ENCODE data around the gene CADPS2.
"Not testable (repeated sequence)": the region's sequence is repeated elsewhere in the genome, so short reads cannot be mapped to it uniquely, and the experiment has no call there.

The CADPS2 gene

GRCh38 chr7:122694697-122695096 is 191.6 kb downstream of the CADPS2 start:
- H3K4me3 ChIP-seq (ENCODE audit: low read length), result no peak overlapping the region
- no peak for TF ChIP-seq ZNF274 (IDR thresholded peaks at IDR 0.05; ENCODE audit: low read depth, low read length)

GRCh38 chr7:122692769-122693309 is 193.4 kb downstream of the CADPS2 start:
- no peak overlapping the region for H3K4me3 ChIP-seq (ENCODE audit: low read length)
- no peak for TF ChIP-seq ZNF274 (IDR thresholded peaks at IDR 0.05; ENCODE audit: low read depth, low read length)

GRCh38 chr7:122691569-122692235 is 194.6 kb downstream of the CADPS2 start:
- no peak for TF ChIP-seq ZNF274 (IDR thresholded peaks at IDR 0.05; ENCODE audit: low read depth, low read length)

GRCh38 chr7:122689346-122690109 is 196.7 kb downstream of the CADPS2 start:
- TF ChIP-seq ZNF274 (IDR thresholded peaks at IDR 0.05; ENCODE audit: low read depth, low read length), result no peak
- no peak overlapping the region for H3K4me3 ChIP-seq (ENCODE audit: low read length)

More at GRCh38 chr7:122691569-122692235, 194.6 kb downstream of the CADPS2 start:
- H3K4me3 ChIP-seq (ENCODE audit: low read length), result no peak overlapping the region

- no peak for TF ChIP-seq ZNF274 (IDR thresholded peaks at IDR 0.05; ENCODE audit: low read depth, low read length)
- no peak overlapping the region for H3K4me3 ChIP-seq (ENCODE audit: low read length)
Observed at GRCh38 chr7:122688400-122688998, 197.8 kb downstream of the CADPS2 start.

- H3K4me3 ChIP-seq (ENCODE audit: low read length), result no peak overlapping the region
- no peak for TF ChIP-seq ZNF274 (IDR thresholded peaks at IDR 0.05; ENCODE audit: low read depth, low read length)
Observed at GRCh38 chr7:122686360-122686878, 199.8 kb downstream of the CADPS2 start.

GRCh38 chr7:122684504-122684903 is 201.8 kb downstream of the CADPS2 start:
- TF ChIP-seq ZNF274 (IDR thresholded peaks at IDR 0.05; ENCODE audit: low read depth, low read length), result no peak
- no peak overlapping the region for H3K4me3 ChIP-seq (ENCODE audit: low read length)

GRCh38 chr7:122682815-122683550 is 203.3 kb downstream of the CADPS2 start:
- no peak overlapping the region for H3K4me3 ChIP-seq (ENCODE audit: low read length)
- TF ChIP-seq ZNF274 (IDR thresholded peaks at IDR 0.05; ENCODE audit: low read depth, low read length), result no peak

GRCh38 chr7:122681186-122681585 is 205.1 kb downstream of the CADPS2 start:
- H3K4me3 ChIP-seq (ENCODE audit: low read length), result not testable (repeated sequence)

- no peak overlapping the region for H3K4me3 ChIP-seq (ENCODE audit: low read length)
- no peak for TF ChIP-seq ZNF274 (IDR thresholded peaks at IDR 0.05; ENCODE audit: low read depth, low read length)
Observed at GRCh38 chr7:122679813-122680212, 206.4 kb downstream of the CADPS2 start.

GRCh38 chr7:122679269-122679709 is 207.0 kb downstream of the CADPS2 start:
- not testable (repeated sequence) for H3K4me3 ChIP-seq (ENCODE audit: low read length)

GRCh38 chr7:122677149-122677548 is 209.1 kb downstream of the CADPS2 start:
- no peak for TF ChIP-seq ZNF274 (IDR thresholded peaks at IDR 0.05; ENCODE audit: low read depth, low read length)
- no peak overlapping the region for H3K4me3 ChIP-seq (ENCODE audit: low read length)

GRCh38 chr7:122676466-122676865 is 209.8 kb downstream of the CADPS2 start:
- no peak for TF ChIP-seq ZNF274 (IDR thresholded peaks at IDR 0.05; ENCODE audit: low read depth, low read length)

GRCh38 chr7:122675621-122676020 is 210.6 kb downstream of the CADPS2 start:
- H3K4me3 ChIP-seq (ENCODE audit: low read length), result no peak overlapping the region
- TF ChIP-seq ZNF274 (IDR thresholded peaks at IDR 0.05; ENCODE audit: low read depth, low read length), result no peak

More at GRCh38 chr7:122676466-122676865, 209.8 kb downstream of the CADPS2 start:
- H3K4me3 ChIP-seq (ENCODE audit: low read length), result no peak overlapping the region
